Panc1 (cell line): ENCODE measurements around the gene WSCD2. TPM values are rescaled to one million over a fixed set of nuclear protein-coding genes. Genes with fewer than 3 reads are reported as not detected.

Source experiments
- ATAC-seq: fragments of 200-7000 bp; cut with Tn5 transposase; 2 replicates; pipeline ENCODE4 v1.9.1; 2020; ENCODE audit warnings: mild to moderate bottlenecking, moderate library complexity
- BruUV-seq: library from RNA; stranded (reverse); fragments of 400-500 nt; replicated peaks from 2 replicates; lab custom pipeline; 2021; lab: Mats Ljungman, UMichigan
- CTCF ChIA-PET: fragments of 300-600 bp; sonication (Branson Sonifier 250); formaldehyde crosslinking; loops from one replicate; lab custom pipeline; 2022; ENCODE audit warnings: antibody characterized with exemption; lab: Charles Lee
- POLR2A ChIA-PET: fragments of 300-600 bp; sonication (Branson Sonifier 250); formaldehyde crosslinking; loops from one replicate; lab custom pipeline; 2022; ENCODE audit warnings: antibody characterized with exemption; lab: Charles Lee
- DNase-seq: peaks from one replicate; pipeline ENCODE4 v3.0.0-alpha.2; 2010; ENCODE audit warnings: low read depth, low spot score
- H3K27ac ChIP-seq: 2 replicates; pipeline ENCODE4 v1.5.1; 2011; ENCODE audit warnings: mild to moderate bottlenecking, low read length, inconsistent platforms
- H3K27me3 ChIP-seq: fragments of 200-500 bp; sonication (Bioruptor generic); 2 replicates; pipeline ENCODE4 v1.6.0; 2014; ENCODE audit warnings: low read length, inconsistent platforms; ENCODE audit not compliant: control insufficient read depth, insufficient read depth
- H3K36me3 ChIP-seq: fragments of 200-500 bp; sonication (Bioruptor generic); 2 replicates; pipeline ENCODE4 v1.5.1; 2014; ENCODE audit warnings: inconsistent platforms, mild to moderate bottlenecking, low read length, moderate library complexity; ENCODE audit not compliant: control insufficient read depth, insufficient read depth
- H3K4me1 ChIP-seq: 2 replicates; pipeline ENCODE4 v1.5.1; 2011; ENCODE audit warnings: inconsistent platforms, mild to moderate bottlenecking, low read length, moderate library complexity; ENCODE audit not compliant: control insufficient read depth, insufficient read depth
- H3K4me3 ChIP-seq, 2 experiments: 2 replicates each; pipeline ENCODE4 v1.5.1; 2011 to 2012; ENCODE audit warnings: low read depth in 2 of 2, low read length in 2 of 2, mild to moderate bottlenecking in 2 of 2, inconsistent platforms in 1 of 2, moderate library complexity in 1 of 2
- H3K9me3 ChIP-seq: fragments of 200-500 bp; sonication (Bioruptor generic); 2 replicates; pipeline ENCODE4 v1.5.1; 2014; ENCODE audit warnings: low read depth, mild to moderate bottlenecking, inconsistent platforms, low read length, moderate library complexity; ENCODE audit not compliant: control insufficient read depth, insufficient read depth
- POLR2AphosphoS5 ChIP-seq: IDR thresholded peaks from 2 replicates; pipeline ENCODE4 v1.6.1; 2012; ENCODE audit warnings: mild to moderate bottlenecking, low read depth, low read length, moderate library complexity
- REST ChIP-seq, 2 experiments: IDR thresholded peaks; 2 replicates each; pipeline ENCODE4 v1.6.1; 2011 to 2012; ENCODE audit warnings: low read depth in 2 of 2, control low read depth in 1 of 2, low read length in 1 of 2, mild to moderate bottlenecking in 1 of 2, moderate library complexity in 1 of 2; ENCODE audit not compliant: insufficient read depth in 1 of 2
- SIN3A ChIP-seq: IDR thresholded peaks from 2 replicates; pipeline ENCODE4 v1.6.1; 2012; ENCODE audit warnings: low read depth, mild to moderate bottlenecking, low read length, moderate library complexity, borderline replicate concordance; ENCODE audit not compliant: insufficient read depth
- TCF7L2 ChIP-seq: IDR thresholded peaks from 2 replicates; pipeline ENCODE4 v1.6.1; 2011; ENCODE audit warnings: mild to moderate bottlenecking, low read depth, low read length, inconsistent platforms
- in situ Hi-C: cut with HindIII; loops from 2 replicates; pipeline ENCODE4 v1.10.0; 2016; ENCODE audit warnings: low sequenced_read_pairs, low pct_unique_long_range_greater_than_20kb
- intact Hi-C: fragments of 100-400 bp; cut with micrococcal nuclease; formaldehyde crosslinking; loops from one replicate; pipeline ENCODE4 v1.10.0; 2022; ENCODE audit not compliant: unreplicated experiment
- total RNA-seq: library from RNA; stranded (reverse); gene quantifications from one replicate; pipeline ENCODE4 v1.2.1, GENCODE V29; 2021; ENCODE audit not compliant: unreplicated experiment
- TF ChIP-seq, protein P1 (sequence below): fragments of 450-650 bp; IDR thresholded peaks from 2 replicates; pipeline ENCODE4 v1.5.1; 2017; ENCODE audit warnings: mild to moderate bottlenecking

The WSCD2 gene
- total RNA-seq, 1 experiment from 2014 or later = 0.64 TPM

DNA sequence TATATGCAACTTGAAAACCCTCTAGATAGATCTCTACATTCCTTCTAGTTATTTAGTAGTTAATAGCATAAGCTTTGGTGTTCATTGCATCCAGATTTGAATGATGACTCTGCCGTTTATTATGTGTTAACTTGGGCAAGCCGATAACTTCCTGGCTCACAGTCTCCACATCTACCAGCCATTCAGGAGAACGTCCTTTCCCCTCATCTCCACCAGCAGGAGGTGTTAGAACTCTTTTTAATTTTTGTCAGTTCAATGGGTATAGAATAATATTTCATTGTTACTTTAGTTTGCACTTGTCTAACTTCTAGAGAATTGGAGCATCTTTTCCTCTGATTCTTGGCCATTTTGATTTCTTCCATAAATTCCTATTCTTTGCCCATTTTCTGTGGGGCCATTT is 30.0 kb upstream of the WSCD2 start:
- no peak for DNase-seq
- Histone ChIP-seq H3K27ac (no peak overlapping the region), H3K9me3 (no peaks in the 10 kb centered on the region), H3K36me3 (no peaks in the 10 kb centered on the region), H3K4me1 (no peaks in the 10 kb centered on the region), H3K4me3 (no peak overlapping the region), H3K27me3 (peaks cover 9% of the 10 kb centered on the region; the same call in 1 of the 2 replicates)
- intact Hi-C loops (loop anchor here (1.0 kb wide), 1 partner anchor 95 kb away; no protein-coding TSS in a partner anchor), in situ Hi-C loops (no loop called here)
- no peak for TF ChIP-seq POLR2AphosphoS5
- TF ChIP-seq, protein P1, sequence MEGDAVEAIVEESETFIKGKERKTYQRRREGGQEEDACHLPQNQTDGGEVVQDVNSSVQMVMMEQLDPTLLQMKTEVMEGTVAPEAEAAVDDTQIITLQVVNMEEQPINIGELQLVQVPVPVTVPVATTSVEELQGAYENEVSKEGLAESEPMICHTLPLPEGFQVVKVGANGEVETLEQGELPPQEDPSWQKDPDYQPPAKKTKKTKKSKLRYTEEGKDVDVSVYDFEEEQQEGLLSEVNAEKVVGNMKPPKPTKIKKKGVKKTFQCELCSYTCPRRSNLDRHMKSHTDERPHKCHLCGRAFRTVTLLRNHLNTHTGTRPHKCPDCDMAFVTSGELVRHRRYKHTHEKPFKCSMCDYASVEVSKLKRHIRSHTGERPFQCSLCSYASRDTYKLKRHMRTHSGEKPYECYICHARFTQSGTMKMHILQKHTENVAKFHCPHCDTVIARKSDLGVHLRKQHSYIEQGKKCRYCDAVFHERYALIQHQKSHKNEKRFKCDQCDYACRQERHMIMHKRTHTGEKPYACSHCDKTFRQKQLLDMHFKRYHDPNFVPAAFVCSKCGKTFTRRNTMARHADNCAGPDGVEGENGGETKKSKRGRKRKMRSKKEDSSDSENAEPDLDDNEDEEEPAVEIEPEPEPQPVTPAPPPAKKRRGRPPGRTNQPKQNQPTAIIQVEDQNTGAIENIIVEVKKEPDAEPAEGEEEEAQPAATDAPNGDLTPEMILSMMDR = peak; percentile 34
- CTCF ChIA-PET = no interaction called here
- no peak for ATAC-seq
- POLR2A ChIA-PET = no interaction called here
- no TSS peak for BruUV-seq

DNA sequence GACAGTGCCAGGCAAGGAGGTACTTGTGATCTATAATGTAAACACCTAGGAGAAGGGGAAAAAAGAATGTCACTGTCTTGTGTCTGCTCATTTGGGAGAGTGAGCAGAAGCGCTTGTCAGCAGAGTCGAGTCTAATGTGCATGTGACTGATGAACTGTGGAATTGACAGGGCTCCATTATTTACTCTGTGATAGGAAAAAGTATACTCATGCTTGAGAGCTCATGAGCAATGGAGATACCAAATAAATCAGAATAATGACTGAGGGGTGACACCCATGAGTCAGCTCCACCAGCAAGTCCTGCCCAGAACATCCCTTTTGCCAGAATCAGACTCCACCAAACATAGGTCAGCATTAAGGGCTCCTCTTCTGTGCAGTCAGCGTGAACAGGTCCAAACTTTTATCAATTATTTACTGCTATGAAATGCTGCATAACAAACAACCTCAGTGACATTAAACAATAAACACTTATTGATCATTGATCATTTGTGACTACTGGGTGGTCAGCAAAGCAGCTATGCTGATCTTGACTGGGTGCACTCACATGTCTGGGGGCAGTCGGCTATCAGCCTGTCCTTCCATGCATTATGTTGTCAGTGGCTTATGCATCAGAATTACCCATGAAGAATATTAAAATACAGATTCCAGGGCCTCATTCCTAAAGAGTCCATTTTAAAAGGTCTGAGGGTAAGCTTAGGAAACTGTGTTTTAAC is 29.2 kb upstream of the WSCD2 start:
- Histone ChIP-seq H3K36me3 (no peaks in the 10 kb centered on the region), H3K4me3 (no peak overlapping the region), H3K9me3 (no peaks in the 10 kb centered on the region), H3K27me3 (peaks cover 9% of the 10 kb centered on the region; the same call in 1 of the 2 replicates), H3K27ac (no peak overlapping the region), H3K4me1 (no peaks in the 10 kb centered on the region)
- POLR2A ChIA-PET = no interaction called here
- TF ChIP-seq, protein P1 = no peak
- TF ChIP-seq SIN3A (no peak), REST (IDR thresholded peaks at IDR 0.05; ENCODE audit: insufficient read depth in 1 of 2, low read depth in 2 of 2, low read length in 1 of 2) (no peak), POLR2AphosphoS5 (no peak), TCF7L2 (no peak)
- BruUV-seq = no TSS peak
- CTCF ChIA-PET = no interaction called here
- in situ Hi-C loops = no loop called here
- no peak for DNase-seq
- ATAC-seq = no peak
- intact Hi-C loops = loop anchor here (1.0 kb wide), 1 partner anchor 94 kb away; no protein-coding TSS in a partner anchor
